Kidney epithelial cell (primary cell): Measurements from ENCODE around the gene TAF4B. TPM values are rescaled to one million over a fixed set of nuclear protein-coding genes. Genes with fewer than 3 reads are reported as not detected.
A peak's percentile ranks its signal among the peaks of the same experiment; 100 is the strongest.

Experiments used
- DNase-seq: peaks from one replicate; pipeline ENCODE4 v3.0.0-alpha.2; 2010; ENCODE audit warnings: low read depth
- H3K27me3 ChIP-seq: 2 replicates; pipeline ENCODE4 v1.6.0; 2011; ENCODE audit warnings: low read length; ENCODE audit not compliant: control insufficient read depth, insufficient read depth
- H3K36me3 ChIP-seq: 2 replicates; pipeline ENCODE4 v1.5.1; 2011; ENCODE audit warnings: low read length; ENCODE audit not compliant: control insufficient read depth, insufficient read depth
- H3K4me3 ChIP-seq: 2 replicates; pipeline ENCODE4 v1.5.1; 2011; ENCODE audit warnings: low read depth, mild to moderate bottlenecking, control low read depth, low read length
- CTCF ChIP-seq: IDR thresholded peaks from 2 replicates; pipeline ENCODE4 v1.5.1; 2011; ENCODE audit warnings: mild to moderate bottlenecking, moderate library complexity, low read length, control low read depth, inconsistent platforms; ENCODE audit not compliant: insufficient read depth, poor library complexity, severe bottlenecking
- total RNA-seq: library from RNA; depleted of rRNA; stranded (reverse); fragments of >200 nt; gene quantifications from 2 replicates; pipeline ENCODE4 v1.2.3, GENCODE V29; 2015

TAF4B gene
- total RNA-seq, 1 donor from 2014 or later: 6.9 TPM

DNA sequence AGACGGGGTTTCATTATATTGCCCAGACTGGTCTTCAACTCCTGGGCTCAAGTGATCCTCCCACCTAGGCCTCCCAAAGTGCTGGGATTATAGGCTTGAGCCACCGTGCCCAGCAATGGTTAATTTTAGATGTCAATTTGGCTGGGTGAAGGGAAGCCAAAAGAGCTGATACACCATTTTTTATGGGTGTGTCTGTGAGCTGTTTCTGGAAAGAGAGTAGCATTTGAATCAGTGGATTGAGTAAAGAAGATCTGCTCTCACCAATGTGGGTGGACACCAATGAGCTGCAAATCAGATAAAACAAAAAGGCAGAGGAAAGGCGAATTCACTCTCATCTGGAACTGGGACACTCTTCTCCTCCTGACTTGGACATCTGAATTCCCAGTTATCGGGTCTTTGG lies 16.1 kb upstream of the TAF4B start:
- no peak for TF ChIP-seq CTCF
- no peaks in the 10 kb centered on the region for H3K27me3 ChIP-seq
- H3K4me3 ChIP-seq: no peak overlapping the region
- DNase-seq: no peak
- no peaks in the 10 kb centered on the region for H3K36me3 ChIP-seq

DNA sequence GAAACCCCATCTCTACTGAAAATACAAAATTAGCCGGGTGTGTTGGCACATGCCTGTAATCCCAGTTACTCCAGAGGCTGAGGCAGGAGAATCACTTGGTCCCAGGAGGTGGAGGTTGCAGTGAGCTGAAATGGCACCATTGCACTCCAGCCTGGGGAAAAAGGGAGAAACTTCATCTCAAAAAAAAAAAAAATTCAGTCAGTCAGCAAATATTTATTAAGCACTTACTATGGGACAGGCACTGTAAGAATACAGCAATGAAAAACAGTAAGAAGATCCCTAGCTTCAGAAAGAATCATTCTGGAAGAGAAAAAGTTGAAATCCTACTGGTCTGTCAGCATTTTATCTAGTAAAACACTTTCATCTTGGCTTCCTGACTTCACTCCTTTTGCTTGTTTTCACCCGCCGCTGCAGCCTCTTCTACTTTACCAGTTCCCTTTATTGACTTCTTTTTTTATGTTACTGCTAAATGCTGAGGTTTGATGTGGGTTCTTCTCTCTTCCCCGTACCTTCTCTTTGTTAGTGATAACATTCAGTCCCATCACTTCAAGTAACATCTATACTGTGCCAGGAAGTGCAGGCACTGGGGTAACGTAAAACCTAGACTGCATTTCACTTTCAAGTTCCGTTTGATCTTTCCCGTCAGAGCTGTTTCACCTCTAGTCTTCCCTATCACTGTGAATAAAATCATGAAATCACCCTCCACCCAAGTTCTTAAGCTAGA lies 10.8 kb upstream of the TAF4B start:
- no peak for TF ChIP-seq CTCF
- H3K36me3 ChIP-seq: no peaks in the 10 kb centered on the region
- no peak for DNase-seq
- H3K27me3 ChIP-seq: no peaks in the 10 kb centered on the region
- H3K4me3 ChIP-seq: no peak overlapping the region

DNA sequence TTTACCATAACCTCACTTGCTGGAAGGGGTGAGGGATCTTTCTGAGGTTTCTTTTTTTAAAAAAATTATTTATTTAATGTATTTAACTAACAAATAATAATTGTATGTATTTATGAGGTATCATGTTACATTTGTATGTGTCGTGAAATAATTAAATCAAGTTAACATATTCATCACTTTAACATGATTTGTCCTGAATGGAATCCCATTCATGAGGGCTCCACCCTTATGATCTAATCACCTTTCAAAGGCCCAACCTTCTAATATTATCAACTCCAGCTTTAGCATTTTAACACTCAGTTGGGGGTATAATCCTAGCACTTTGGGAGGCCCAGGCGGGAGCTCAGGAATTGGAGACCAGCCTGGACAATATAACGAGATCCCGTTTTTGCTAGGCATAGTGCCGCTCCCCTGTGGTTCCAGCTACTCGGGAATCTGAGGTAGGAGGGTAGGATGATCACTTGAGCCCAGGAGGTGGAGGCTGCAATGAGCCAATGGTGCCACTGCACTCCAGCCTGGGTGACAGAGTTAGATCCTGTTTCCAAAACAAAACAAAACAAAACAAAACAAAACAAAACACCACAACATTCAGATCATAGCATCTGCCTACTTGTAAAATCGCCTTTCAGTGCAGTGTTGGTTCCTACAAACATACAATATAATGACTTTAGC lies 1.1 kb upstream of the TAF4B start:
- no peak overlapping the region for H3K4me3 ChIP-seq
- H3K27me3 ChIP-seq: no peaks in the 10 kb centered on the region
- no peaks in the 10 kb centered on the region for H3K36me3 ChIP-seq
- TF ChIP-seq CTCF: no peak
- DNase-seq: no peak

DNA sequence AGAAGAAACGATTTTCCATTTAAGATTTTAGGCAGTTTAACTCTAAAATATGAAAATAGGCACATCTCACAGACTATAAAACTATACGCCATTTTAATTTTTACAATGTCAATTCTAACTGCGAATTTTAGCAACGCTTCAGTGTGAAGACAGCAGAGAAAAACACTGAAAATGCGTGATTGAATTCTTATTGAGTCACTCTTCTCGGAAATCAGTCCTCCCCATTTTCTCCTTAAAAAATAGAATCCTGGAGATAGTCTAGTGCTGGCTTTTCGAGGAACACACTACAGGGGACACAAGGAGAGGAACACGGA lies 373 bp upstream of the TAF4B start:
- Histone ChIP-seq H3K4me3 (peak overlapping the region; percentile 87), H3K36me3 (no peaks in the 10 kb centered on the region), H3K27me3 (no peaks in the 10 kb centered on the region)
- DNase-seq: no peak
- no peak for TF ChIP-seq CTCF

- no peak for TF ChIP-seq CTCF
- DNase-seq: no peak
- Histone ChIP-seq H3K36me3 (no peaks in the 10 kb centered on the region), H3K4me3 (peak overlapping the region; percentile 87), H3K27me3 (no peaks in the 10 kb centered on the region)
These were observed 916 bp downstream of the TAF4B start for GRCh38 chr18:26227051-26227670.
